HEK293 (cell line): ENCODE measurements around the gene SLC6A6.

ENCODE experiments used
- CTCF ChIA-PET: fragments of 350-600 bp; formaldehyde crosslinking; extraction: SDS; loops from one replicate; lab custom pipeline; 2021; ENCODE audit warnings: antibody characterized with exemption; lab: Yijun Ruan, JAX
- POLR2A ChIA-PET: fragments of 300-600 bp; formaldehyde crosslinking; extraction: SDS; loops from one replicate; lab custom pipeline; 2020; ENCODE audit warnings: antibody characterized with exemption, inconsistent platforms; lab: Yijun Ruan, JAX
- H3K27ac ChIP-seq: fragments of 200-500 bp; sonication (Bioruptor generic); 2 replicates; pipeline ENCODE4 v1.5.1; 2014; ENCODE audit warnings: low read depth, low read length, control low read depth, inconsistent platforms; ENCODE audit errors: extremely low read depth
- H3K36me3 ChIP-seq, 2 experiments: fragments of 200-500 bp in 1 of 2; sonication (Bioruptor generic) in 1 of 2; 1 replicate in 1 of 2; 2 replicates in 1 of 2; pipeline ENCODE4 v1.5.1; 2014 to 2017; ENCODE audit warnings: inconsistent platforms in 2 of 2, low read length in 2 of 2; ENCODE audit not compliant: control insufficient read depth in 2 of 2, insufficient read depth in 1 of 2
- H3K4me1 ChIP-seq: fragments of 200-500 bp; sonication (Bioruptor generic); 2 replicates; pipeline ENCODE4 v1.5.1; 2014; ENCODE audit warnings: mild to moderate bottlenecking, low read length, inconsistent platforms; ENCODE audit not compliant: control insufficient read depth, insufficient read depth
- H3K4me3 ChIP-seq: 2 replicates; pipeline ENCODE4 v1.5.1; 2011; ENCODE audit warnings: low read depth, mild to moderate bottlenecking, control low read depth, low read length, moderate library complexity
- H3K9me3 ChIP-seq: fragments of 200-500 bp; sonication (Bioruptor generic); 2 replicates; pipeline ENCODE4 v1.5.1; 2014; ENCODE audit warnings: low read depth, low read length, inconsistent platforms; ENCODE audit not compliant: control insufficient read depth, insufficient read depth
- FEZF1 ChIP-seq: fragments of 450-650 bp; formaldehyde crosslinking; IDR thresholded peaks from 2 replicates; pipeline ENCODE4 v1.5.1; 2016; ENCODE audit warnings: missing biosample characterization, missing genetic modification characterization
- GLIS1 ChIP-seq: fragments of 450-650 bp; formaldehyde crosslinking; IDR thresholded peaks from 2 replicates; pipeline ENCODE4 v1.5.1; 2016; ENCODE audit warnings: missing biosample characterization, missing genetic modification characterization
- IKZF3 ChIP-seq: fragments of 450-650 bp; IDR thresholded peaks from 2 replicates; pipeline ENCODE4 v1.5.0; 2018; ENCODE audit warnings: missing biosample characterization, mild to moderate bottlenecking, missing genetic modification characterization, moderate library complexity
- TCF7L2 ChIP-seq: IDR thresholded peaks from 2 replicates; pipeline ENCODE4 v1.6.1; 2011; ENCODE audit warnings: low read depth, mild to moderate bottlenecking, inconsistent platforms, low read length, moderate library complexity, borderline replicate concordance
- TSHZ1 ChIP-seq: fragments of 450-650 bp; formaldehyde crosslinking; IDR thresholded peaks from 2 replicates; pipeline ENCODE4 v1.5.1; 2016; ENCODE audit warnings: missing biosample characterization, missing genetic modification characterization, borderline replicate concordance
- WT1 ChIP-seq: fragments of 450-650 bp; formaldehyde crosslinking; IDR thresholded peaks from 2 replicates; pipeline ENCODE4 v1.5.1; 2016; ENCODE audit warnings: missing biosample characterization, missing genetic modification characterization
- ZIC2 ChIP-seq: fragments of 450-650 bp; formaldehyde crosslinking; IDR thresholded peaks from 2 replicates; pipeline ENCODE4 v1.5.1; 2016; ENCODE audit warnings: missing biosample characterization, missing genetic modification characterization
- ZNF146 ChIP-seq: fragments of 450-650 bp; formaldehyde crosslinking; IDR thresholded peaks from 2 replicates; pipeline ENCODE4 v1.5.1; 2016; ENCODE audit warnings: missing biosample characterization, missing genetic modification characterization
- ZNF157 ChIP-seq: fragments of 450-650 bp; formaldehyde crosslinking; IDR thresholded peaks from 2 replicates; pipeline ENCODE4 v1.5.1; 2016; ENCODE audit warnings: missing biosample characterization, missing genetic modification characterization
- ZNF175 ChIP-seq: fragments of 450-650 bp; formaldehyde crosslinking; IDR thresholded peaks from 2 replicates; pipeline ENCODE4 v1.5.1; 2016; ENCODE audit warnings: missing biosample characterization, missing genetic modification characterization
- ZNF248 ChIP-seq: fragments of 450-650 bp; formaldehyde crosslinking; IDR thresholded peaks from 2 replicates; pipeline ENCODE4 v1.5.1; 2017; ENCODE audit warnings: missing biosample characterization, missing genetic modification characterization
- ZNF324 ChIP-seq: fragments of 450-650 bp; formaldehyde crosslinking; IDR thresholded peaks from 2 replicates; pipeline ENCODE4 v1.5.1; 2016; ENCODE audit warnings: missing biosample characterization, missing genetic modification characterization
- ZNF354C ChIP-seq: fragments of 450-650 bp; formaldehyde crosslinking; IDR thresholded peaks from 2 replicates; pipeline ENCODE4 v1.5.1; 2016; ENCODE audit warnings: missing biosample characterization, missing genetic modification characterization, low read depth, borderline replicate concordance
- ZNF37A ChIP-seq: fragments of 450-650 bp; IDR thresholded peaks from 2 replicates; pipeline ENCODE4 v1.5.1; 2018; ENCODE audit warnings: missing biosample characterization, missing genetic modification characterization
- ZNF391 ChIP-seq: fragments of 450-650 bp; formaldehyde crosslinking; IDR thresholded peaks from 2 replicates; pipeline ENCODE4 v1.5.1; 2016; ENCODE audit warnings: low read depth, missing biosample characterization, missing genetic modification characterization, borderline replicate concordance
- ZNF639 ChIP-seq: fragments of 450-650 bp; formaldehyde crosslinking; IDR thresholded peaks from 2 replicates; pipeline ENCODE4 v1.5.1; 2016; ENCODE audit warnings: missing biosample characterization, missing genetic modification characterization

The SLC6A6 gene

GRCh38 chr3:14452740-14453710, 50.6 kb downstream of the SLC6A6 start (continued):
- TF ChIP-seq TSHZ1: peak; percentile 74; the same call in 1 of the 2 replicates
- TF ChIP-seq ZNF391 (tag by site-specific recombination): no peak
- peak; percentile 82 for TF ChIP-seq WT1
- TF ChIP-seq ZNF37A (tag by site-specific recombination): no peak
- TF ChIP-seq TCF7L2: 0 out of 2 replicates have a peak, but pooled peaks have one; percentile 77
- TF ChIP-seq ZNF324 (tag by site-specific recombination): peak; percentile 68; the same call in 1 of the 2 replicates
- peak; percentile 97 for TF ChIP-seq FEZF1

GRCh38 chr3:14453876-14454638, 51.7 kb downstream of the SLC6A6 start:
- CTCF ChIA-PET: interaction anchor here (0.6 to 1.6 kb wide), 4 partner anchors 15 to 192 kb away, joined by 3 to 7 read pairs (median 4); no protein-coding TSS in a partner anchor
- no peak overlapping the region for H3K27ac ChIP-seq
- no peaks in the 10 kb centered on the region for H3K9me3 ChIP-seq
- H3K36me3 ChIP-seq: peaks cover 0 to 12% of the 10 kb centered on the region in 2 experiments; a peak in 1 of 3 replicates
- TF ChIP-seq ZNF639 (tag by site-specific recombination): no peak
- TF ChIP-seq ZNF157 (tag by site-specific recombination): no peak
- TF ChIP-seq ZNF391 (tag by site-specific recombination): no peak
- no peak for TF ChIP-seq ZNF248 (tag by site-specific recombination)
- TF ChIP-seq ZNF354C (tag by site-specific recombination): no peak
- TF ChIP-seq, all 188 proteins: peak for 0
- no peak overlapping the region for H3K4me3 ChIP-seq
- POLR2A ChIA-PET: no interaction called here
- peaks cover 13% of the 10 kb centered on the region for H3K4me1 ChIP-seq

GRCh38 chr3:14454639-14455310, 52.4 kb downstream of the SLC6A6 start:
- H3K4me3 ChIP-seq: no peak overlapping the region
- no peaks in the 10 kb centered on the region for H3K9me3 ChIP-seq
- TF ChIP-seq ZIC2 (tag by site-specific recombination): peak; percentile 32; the same call in 1 of the 2 replicates
- no peak for TF ChIP-seq IKZF3
- no peak for TF ChIP-seq ZNF175 (tag by site-specific recombination)
- TF ChIP-seq ZNF146: peak; percentile 76
- peak; percentile 71 for TF ChIP-seq GLIS1 (tag by site-specific recombination)
- H3K27ac ChIP-seq: no peak overlapping the region
- ChIA-PET POLR2A (no interaction called here), CTCF (interaction anchor here (0.6 to 14.4 kb wide), 6 partner anchors 14 to 196 kb away, joined by 3 to 163 read pairs (median 6); no protein-coding TSS in a partner anchor)
- H3K36me3 ChIP-seq: peaks cover 0 to 13% of the 10 kb centered on the region in 2 experiments; a peak in 1 of 3 replicates
- H3K4me1 ChIP-seq: peaks cover 13% of the 10 kb centered on the region
